ENCODE measurements around the gene OR52M1.

OR52M1 gene

DNA sequence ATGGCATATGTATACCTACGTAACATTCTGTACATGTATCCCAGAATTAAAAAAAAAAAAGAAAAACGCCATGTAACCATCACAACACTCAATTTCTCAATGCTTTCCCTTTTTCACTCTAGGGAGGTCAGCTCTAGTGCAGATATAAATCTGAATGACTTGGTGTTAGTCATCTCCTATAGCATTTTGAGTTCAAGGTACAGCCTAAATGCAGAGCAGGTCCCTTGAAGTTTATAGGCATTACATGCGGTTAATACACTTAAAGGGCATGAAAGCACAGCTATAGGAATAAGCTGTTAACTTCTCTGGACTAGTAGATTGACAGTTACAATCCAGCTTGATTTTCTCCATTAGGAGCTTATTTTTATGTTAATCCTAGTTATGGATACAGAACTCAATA, 20.4 kb downstream of the OR52M1 start:
- Histone ChIP-seq H3K4me3 (ENCODE audit: low read depth in 1 of 2, low read length in 2 of 2) (no peak overlapping the region), H3K9me3 (ENCODE audit: control insufficient read depth in 1 of 2, low read length in 2 of 2) (no peaks in the 10 kb centered on the region), H3K27me3 (ENCODE audit: control insufficient read depth in 1 of 2, insufficient read depth in 2 of 2, low read length in 2 of 2) (no peaks in the 10 kb centered on the region), H3K27ac (ENCODE audit: low read depth, low read length) (no peak overlapping the region), H3K9ac (ENCODE audit: low read depth in 1 of 2, low read length in 2 of 2) (no peak overlapping the region), H3K36me3 (ENCODE audit: control insufficient read depth in 1 of 2, insufficient read depth in 2 of 2, low read length in 2 of 2) (no peaks in the 10 kb centered on the region), H3K4me1 (ENCODE audit: control insufficient read depth in 1 of 2, insufficient read depth in 2 of 2, low read length in 2 of 2) (peaks cover 0 to 2% of the 10 kb centered on the region in 2 donors)

DNA sequence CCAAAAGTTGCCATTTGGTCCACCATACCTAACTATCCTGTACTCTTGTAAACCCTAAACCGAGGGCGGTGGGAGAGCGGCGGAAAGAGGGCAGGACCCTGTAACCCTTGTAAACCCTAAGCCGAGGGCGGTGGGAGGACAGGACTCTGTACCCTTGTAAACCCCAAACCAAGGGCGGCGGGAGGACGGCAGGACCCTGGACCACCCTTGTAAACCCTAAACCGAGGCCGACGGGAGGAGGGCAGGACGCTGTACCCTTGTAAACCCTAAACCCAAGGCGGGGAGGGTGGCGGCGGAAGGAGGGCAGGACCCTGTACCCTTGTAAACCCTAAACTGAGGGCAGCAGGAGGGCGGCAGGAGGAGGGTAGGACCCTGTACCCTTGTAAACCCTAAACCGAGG, 24.1 kb downstream of the OR52M1 start:
- H3K9ac ChIP-seq (ENCODE audit: low read depth in 1 of 2, low read length in 2 of 2) = no peak overlapping the region
- H3K9me3 ChIP-seq (ENCODE audit: control insufficient read depth in 1 of 2, low read length in 2 of 2) = no peaks in the 10 kb centered on the region
- no peaks in the 10 kb centered on the region for H3K36me3 ChIP-seq (ENCODE audit: control insufficient read depth in 1 of 2, insufficient read depth in 2 of 2, low read length in 2 of 2)
- no peak overlapping the region for H3K4me3 ChIP-seq (ENCODE audit: low read depth in 1 of 2, low read length in 2 of 2)
- H3K27me3 ChIP-seq (ENCODE audit: control insufficient read depth in 1 of 2, insufficient read depth in 2 of 2, low read length in 2 of 2) = no peaks in the 10 kb centered on the region
- no peak overlapping the region for H3K27ac ChIP-seq (ENCODE audit: low read depth, low read length)
- H3K4me1 ChIP-seq (ENCODE audit: control insufficient read depth in 1 of 2, insufficient read depth in 2 of 2, low read length in 2 of 2) = no peaks in the 10 kb centered on the region

GRCh38 chr11:4576880-4577279, 31.9 kb downstream of the OR52M1 start:
- H3K4me1 ChIP-seq (ENCODE audit: control insufficient read depth in 1 of 2, insufficient read depth in 2 of 2, low read length in 2 of 2) = peaks cover 0 to 6% of the 10 kb centered on the region in 2 donors
- H3K36me3 ChIP-seq (ENCODE audit: control insufficient read depth in 1 of 2, insufficient read depth in 2 of 2, low read length in 2 of 2) = no peaks in the 10 kb centered on the region
- no peak overlapping the region for H3K9ac ChIP-seq (ENCODE audit: low read depth in 1 of 2, low read length in 2 of 2)
- no peaks in the 10 kb centered on the region for H3K9me3 ChIP-seq (ENCODE audit: control insufficient read depth in 1 of 2, low read length in 2 of 2)
- H3K27me3 ChIP-seq (ENCODE audit: control insufficient read depth in 1 of 2, insufficient read depth in 2 of 2, low read length in 2 of 2) = no peaks in the 10 kb centered on the region
- H3K4me3 ChIP-seq (ENCODE audit: low read depth in 1 of 2, low read length in 2 of 2) = no peak overlapping the region
- no peak overlapping the region for H3K27ac ChIP-seq (ENCODE audit: low read depth, low read length)

DNA sequence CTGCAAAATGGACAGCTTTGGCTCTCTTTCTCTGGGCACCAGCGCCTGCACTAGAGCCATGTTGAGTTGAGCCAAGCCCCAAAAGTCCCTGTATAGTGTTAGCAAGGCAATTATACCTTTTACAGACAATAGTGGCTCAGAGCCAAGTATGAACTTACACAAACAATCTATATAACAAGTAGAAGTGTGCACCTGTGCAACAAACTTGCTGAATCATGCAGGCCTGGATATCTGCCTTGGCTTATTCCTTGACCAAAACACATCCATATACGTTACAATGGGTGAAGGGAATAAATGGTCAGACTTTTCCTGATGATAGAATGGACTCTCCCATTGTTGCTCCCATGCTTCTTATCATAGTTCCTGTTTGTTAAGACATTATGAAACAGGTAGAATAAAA, 32.8 kb downstream of the OR52M1 start:
- peaks cover 0 to 6% of the 10 kb centered on the region in 2 donors for H3K4me1 ChIP-seq (ENCODE audit: control insufficient read depth in 1 of 2, insufficient read depth in 2 of 2, low read length in 2 of 2)
- no peaks in the 10 kb centered on the region for H3K9me3 ChIP-seq (ENCODE audit: control insufficient read depth in 1 of 2, low read length in 2 of 2)
- H3K36me3 ChIP-seq (ENCODE audit: control insufficient read depth in 1 of 2, insufficient read depth in 2 of 2, low read length in 2 of 2) = no peaks in the 10 kb centered on the region
- no peak overlapping the region for H3K9ac ChIP-seq (ENCODE audit: low read depth in 1 of 2, low read length in 2 of 2)
- no peaks in the 10 kb centered on the region for H3K27me3 ChIP-seq (ENCODE audit: control insufficient read depth in 1 of 2, insufficient read depth in 2 of 2, low read length in 2 of 2)
- H3K27ac ChIP-seq (ENCODE audit: low read depth, low read length) = no peak overlapping the region
- no peak overlapping the region for H3K4me3 ChIP-seq (ENCODE audit: low read depth in 1 of 2, low read length in 2 of 2)

GRCh38 chr11:4578624-4579023, 33.6 kb downstream of the OR52M1 start:
- no peak overlapping the region for H3K4me3 ChIP-seq (ENCODE audit: low read depth in 1 of 2, low read length in 2 of 2)
- H3K27ac ChIP-seq (ENCODE audit: low read depth, low read length) = no peak overlapping the region
- no peaks in the 10 kb centered on the region for H3K27me3 ChIP-seq (ENCODE audit: control insufficient read depth in 1 of 2, insufficient read depth in 2 of 2, low read length in 2 of 2)
- no peak overlapping the region for H3K9ac ChIP-seq (ENCODE audit: low read depth in 1 of 2, low read length in 2 of 2)
- H3K4me1 ChIP-seq (ENCODE audit: control insufficient read depth in 1 of 2, insufficient read depth in 2 of 2, low read length in 2 of 2) = peaks cover 0 to 6% of the 10 kb centered on the region in 2 donors
- no peaks in the 10 kb centered on the region for H3K9me3 ChIP-seq (ENCODE audit: control insufficient read depth in 1 of 2, low read length in 2 of 2)
- no peaks in the 10 kb centered on the region for H3K36me3 ChIP-seq (ENCODE audit: control insufficient read depth in 1 of 2, insufficient read depth in 2 of 2, low read length in 2 of 2)

DNA sequence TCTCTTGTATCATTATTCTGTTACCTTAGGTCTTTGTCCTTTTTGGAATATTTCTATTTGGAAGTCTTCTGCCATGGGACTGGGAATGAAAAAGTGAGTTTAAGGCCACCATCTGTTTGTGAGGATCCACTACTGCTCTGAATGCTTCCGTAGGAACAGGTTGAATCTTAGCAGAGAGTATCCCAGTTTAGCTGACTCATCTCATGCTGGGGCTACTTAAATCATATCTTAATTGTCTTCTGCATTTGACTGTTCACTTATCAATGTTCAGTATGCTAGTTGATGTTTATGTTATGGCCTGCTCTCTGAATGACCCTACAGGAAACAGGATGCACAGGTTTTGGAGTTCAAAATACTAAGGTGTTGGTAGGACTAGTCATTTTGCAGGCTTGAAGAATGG, 35.1 kb downstream of the OR52M1 start:
- no peaks in the 10 kb centered on the region for H3K9me3 ChIP-seq (ENCODE audit: control insufficient read depth in 1 of 2, low read length in 2 of 2)
- H3K36me3 ChIP-seq (ENCODE audit: control insufficient read depth in 1 of 2, insufficient read depth in 2 of 2, low read length in 2 of 2) = no peaks in the 10 kb centered on the region
- no peak overlapping the region for H3K9ac ChIP-seq (ENCODE audit: low read depth in 1 of 2, low read length in 2 of 2)
- no peak overlapping the region for H3K27ac ChIP-seq (ENCODE audit: low read depth, low read length)
- H3K4me3 ChIP-seq (ENCODE audit: low read depth in 1 of 2, low read length in 2 of 2) = no peak overlapping the region
- no peaks in the 10 kb centered on the region for H3K27me3 ChIP-seq (ENCODE audit: control insufficient read depth in 1 of 2, insufficient read depth in 2 of 2, low read length in 2 of 2)
- peaks cover 0 to 6% of the 10 kb centered on the region in 2 donors for H3K4me1 ChIP-seq (ENCODE audit: control insufficient read depth in 1 of 2, insufficient read depth in 2 of 2, low read length in 2 of 2)

DNA sequence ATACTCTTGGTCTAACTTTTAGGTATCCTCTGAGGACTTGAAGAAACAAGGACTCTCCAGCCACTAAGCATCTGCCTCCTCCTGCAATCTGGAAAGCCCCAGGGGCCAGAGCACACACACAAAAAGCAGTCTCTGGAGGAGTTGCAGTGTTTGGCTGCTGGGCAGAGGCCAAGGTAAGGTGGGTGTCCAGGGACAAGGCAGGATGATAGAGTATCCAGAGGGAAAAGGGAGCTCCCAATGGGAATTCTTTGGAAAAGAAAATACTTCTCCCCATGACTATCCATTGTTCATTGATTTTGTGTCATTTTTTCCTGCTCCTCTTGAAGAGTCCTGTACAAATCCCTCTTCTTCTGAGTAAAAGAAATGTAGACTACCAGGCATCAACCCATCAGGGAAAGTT, 36.5 kb downstream of the OR52M1 start, which contains the start of gene OR52I2:
Gene OR52I2, plus strand, starts transcription at position 301 of the 400 bp plus-strand sequence.
- no peak within 1 kb of the TSS for H3K9ac ChIP-seq (ENCODE audit: low read depth in 1 of 2, low read length in 2 of 2)
- H3K27ac ChIP-seq (ENCODE audit: low read depth, low read length) = no peak within 1 kb of the TSS
- H3K4me1 ChIP-seq (ENCODE audit: control insufficient read depth in 1 of 2, insufficient read depth in 2 of 2, low read length in 2 of 2) = peaks cover 2 to 11% of the 10 kb centered on the region in 2 donors
- H3K27me3 ChIP-seq (ENCODE audit: control insufficient read depth in 1 of 2, insufficient read depth in 2 of 2, low read length in 2 of 2) = no peaks in the 10 kb centered on the region
- H3K4me3 ChIP-seq (ENCODE audit: low read depth in 1 of 2, low read length in 2 of 2) = no peak within 1 kb of the TSS
- no peaks in the 10 kb centered on the region for H3K9me3 ChIP-seq (ENCODE audit: control insufficient read depth in 1 of 2, low read length in 2 of 2)
- no peaks in the 10 kb centered on the region for H3K36me3 ChIP-seq (ENCODE audit: control insufficient read depth in 1 of 2, insufficient read depth in 2 of 2, low read length in 2 of 2)

DNA sequence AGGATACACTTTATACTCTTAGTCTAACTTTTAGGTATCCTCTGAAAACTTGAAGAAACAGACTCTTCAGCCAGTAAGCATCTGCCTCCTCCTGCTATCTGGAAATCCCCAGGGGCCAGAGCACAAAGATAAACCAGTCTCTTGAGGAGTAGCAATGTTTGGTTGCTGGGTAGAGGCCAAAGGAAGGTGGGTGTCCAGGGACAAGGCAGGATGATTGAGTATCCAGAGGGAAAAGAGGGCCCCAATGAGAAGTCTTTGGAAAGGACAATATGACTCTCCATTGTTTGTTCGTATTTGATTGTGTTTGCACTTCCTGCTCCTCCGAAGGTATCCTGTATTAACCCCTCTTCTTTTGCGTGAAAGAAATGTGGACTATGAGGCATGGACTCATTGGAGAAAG, 44.0 kb downstream of the OR52M1 start:
- Histone ChIP-seq H3K9me3 (ENCODE audit: control insufficient read depth in 1 of 2, low read length in 2 of 2) (no peaks in the 10 kb centered on the region), H3K27ac (ENCODE audit: low read depth, low read length) (no peak overlapping the region), H3K27me3 (ENCODE audit: control insufficient read depth in 1 of 2, insufficient read depth in 2 of 2, low read length in 2 of 2) (no peaks in the 10 kb centered on the region), H3K4me3 (ENCODE audit: low read depth in 1 of 2, low read length in 2 of 2) (no peak overlapping the region), H3K9ac (ENCODE audit: low read depth in 1 of 2, low read length in 2 of 2) (no peak overlapping the region), H3K4me1 (ENCODE audit: control insufficient read depth in 1 of 2, insufficient read depth in 2 of 2, low read length in 2 of 2) (peaks cover 5 to 7% of the 10 kb centered on the region in 2 donors), H3K36me3 (ENCODE audit: control insufficient read depth in 1 of 2, insufficient read depth in 2 of 2, low read length in 2 of 2) (no peaks in the 10 kb centered on the region)

DNA sequence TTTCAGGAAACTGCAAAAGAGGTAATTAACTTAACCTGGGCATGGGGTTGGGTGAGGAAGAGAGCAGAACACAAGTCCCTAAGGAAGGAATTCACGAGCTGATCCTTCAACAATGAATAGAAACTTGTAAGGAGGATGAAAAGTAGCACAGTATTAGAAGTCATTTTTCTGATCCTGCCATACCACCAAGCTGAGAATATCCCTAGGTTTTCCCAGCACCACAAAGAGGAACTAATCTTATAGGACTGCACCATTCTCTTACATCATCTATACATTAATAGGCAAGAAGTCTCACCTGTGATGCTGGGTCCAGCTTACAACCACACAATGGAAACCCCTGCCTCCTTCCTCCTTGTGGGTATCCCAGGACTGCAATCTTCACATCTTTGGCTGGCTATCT, 48.7 kb downstream of the OR52M1 start, which contains the start of gene OR52I1:
Gene OR52I1, plus strand, starts transcription at position 301 of the 400 bp plus-strand sequence. Its CDS starts 0 bp downstream, at position 301.
- Histone ChIP-seq H3K27ac (ENCODE audit: low read depth, low read length) (no peak within 1 kb of the TSS), H3K27me3 (ENCODE audit: control insufficient read depth in 1 of 2, insufficient read depth in 2 of 2, low read length in 2 of 2) (no peaks in the 10 kb centered on the region), H3K9me3 (ENCODE audit: control insufficient read depth in 1 of 2, low read length in 2 of 2) (no peaks in the 10 kb centered on the region), H3K9ac (ENCODE audit: low read depth in 1 of 2, low read length in 2 of 2) (no peak within 1 kb of the TSS), H3K4me3 (ENCODE audit: low read depth in 1 of 2, low read length in 2 of 2) (no peak within 1 kb of the TSS), H3K4me1 (ENCODE audit: control insufficient read depth in 1 of 2, insufficient read depth in 2 of 2, low read length in 2 of 2) (no peaks in the 10 kb centered on the region), H3K36me3 (ENCODE audit: control insufficient read depth in 1 of 2, insufficient read depth in 2 of 2, low read length in 2 of 2) (peaks cover 4 to 13% of the 10 kb centered on the region in 2 donors)
